ENCODE results near the gene FTL. TPM values are rescaled to one million over a fixed set of nuclear protein-coding genes. Genes with fewer than 3 reads are reported as not detected.

FTL gene
- total RNA-seq, 1 donor from 2014 or later, result 1,701 TPM

GRCh38 chr19:49014123-49014869, 49.2 kb downstream of the FTL start:
- FAIRE-seq, result no peak
- DNase-seq (ENCODE audit: low read depth), result no peak
- Histone ChIP-seq H3K36me3 (ENCODE audit: control insufficient read depth, insufficient read depth, low read length) (peaks cover 17% of the 10 kb centered on the region), H3K27me3 (ENCODE audit: control insufficient read depth, insufficient read depth, low read length) (no peaks in the 10 kb centered on the region), H3K4me3 (ENCODE audit: low read depth, low read length) (no peak overlapping the region)
- no peak for TF ChIP-seq CTCF (IDR thresholded peaks at IDR 0.05; ENCODE audit: insufficient read depth, low read length, severe bottlenecking)

DNA sequence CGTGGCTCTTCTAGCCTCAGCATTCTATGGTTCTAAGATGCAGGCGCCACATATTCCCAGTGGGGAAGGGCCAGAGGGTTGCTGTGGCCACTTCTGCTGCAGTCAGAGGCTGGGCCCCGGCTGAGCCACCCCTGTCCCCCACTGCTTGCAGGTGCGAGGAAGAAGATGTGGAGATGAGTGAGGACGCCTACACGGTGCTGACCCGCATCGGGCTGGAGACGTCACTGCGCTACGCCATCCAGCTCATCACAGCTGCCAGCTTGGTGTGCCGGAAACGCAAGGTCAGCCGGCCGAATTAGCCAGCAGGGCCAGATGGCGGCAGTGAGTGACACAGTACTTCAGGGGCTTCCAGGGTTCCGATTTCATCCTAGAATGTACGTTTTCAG, 49.8 kb downstream of the FTL start:
- no peak for TF ChIP-seq CTCF (IDR thresholded peaks at IDR 0.05; ENCODE audit: insufficient read depth, low read length, severe bottlenecking)
- Histone ChIP-seq H3K4me3 (ENCODE audit: low read depth, low read length) (no peak overlapping the region), H3K27me3 (ENCODE audit: control insufficient read depth, insufficient read depth, low read length) (no peaks in the 10 kb centered on the region), H3K36me3 (ENCODE audit: control insufficient read depth, insufficient read depth, low read length) (peaks cover 13% of the 10 kb centered on the region)
- FAIRE-seq (no peak), DNase-seq (ENCODE audit: low read depth) (no peak)

DNA sequence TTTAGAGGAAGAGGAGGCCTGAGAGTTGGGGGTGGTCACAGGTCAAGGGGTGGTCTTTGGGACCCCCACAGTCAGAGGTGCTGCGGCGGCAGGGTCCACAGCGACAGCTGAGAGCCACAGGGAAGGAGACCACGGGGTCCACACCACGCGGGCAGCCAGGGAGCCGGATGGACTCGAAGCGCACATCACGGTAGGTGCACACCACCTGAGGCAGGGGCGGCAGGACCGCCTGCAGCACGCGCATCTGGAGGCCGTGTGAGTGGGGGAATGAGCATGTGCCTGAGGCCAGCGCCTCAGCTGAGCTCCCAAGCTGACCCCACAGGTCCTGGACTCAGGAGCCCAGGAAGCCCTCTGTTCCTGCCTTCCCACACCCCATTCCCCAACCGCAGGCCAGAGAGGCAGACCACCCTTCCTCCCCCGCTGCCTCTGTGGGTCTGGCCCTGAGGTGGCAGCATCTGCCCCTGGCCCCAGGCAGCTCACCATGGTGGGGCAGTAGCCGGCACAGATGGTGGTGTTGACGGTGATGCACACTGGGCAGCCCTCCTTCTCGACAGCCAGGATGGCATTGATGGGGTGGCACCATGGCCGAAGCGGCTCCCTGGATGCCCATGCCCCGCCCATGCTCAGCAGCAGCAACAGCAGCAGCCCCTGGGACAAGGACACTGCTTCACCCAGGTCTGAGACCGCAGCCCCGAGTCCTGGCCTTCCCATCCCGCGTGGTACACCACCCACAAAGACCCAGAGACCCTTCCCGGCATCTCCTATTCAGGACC, 51.1 kb downstream of the FTL start:
- TF ChIP-seq CTCF (IDR thresholded peaks at IDR 0.05; ENCODE audit: insufficient read depth, low read length, severe bottlenecking), result no peak
- peaks cover 8% of the 10 kb centered on the region for H3K36me3 ChIP-seq (ENCODE audit: control insufficient read depth, insufficient read depth, low read length)
- no peak for FAIRE-seq

More for the DNA sequence above, 51.1 kb downstream of the FTL start:
- no peak for DNase-seq (ENCODE audit: low read depth)
- no peaks in the 10 kb centered on the region for H3K27me3 ChIP-seq (ENCODE audit: control insufficient read depth, insufficient read depth, low read length)
- H3K4me3 ChIP-seq (ENCODE audit: low read depth, low read length), result no peak overlapping the region

Other genes starting within 250 kb of the FTL start
- gene MAMSTR, start 245.6 kb upstream of the FTL start, total RNA-seq, result 0.13 and 0.26 TPM in 2 replicates
- 2.4 and 2.9 TPM in 2 replicates for gene RASIP1, start 224.7 kb upstream of the FTL start, total RNA-seq
- 0.26 and 2.3 TPM in 2 replicates for gene IZUMO1, start 218.4 kb upstream of the FTL start, total RNA-seq
- gene FUT1, start 212.7 kb upstream of the FTL start, total RNA-seq, result 12.1 and 16.9 TPM in 2 replicates
- gene FGF21, start 209.8 kb upstream of the FTL start, total RNA-seq, result not detected in 2 replicates
- 14.0 and 21.3 TPM in 2 replicates for gene BCAT2, start 154.3 kb upstream of the FTL start, total RNA-seq
- 1.3 and 1.9 TPM in 2 replicates for gene HSD17B14, start 128.8 kb upstream of the FTL start, total RNA-seq
- 0.79 and 2.2 TPM in 2 replicates for gene PLEKHA4, start 96.7 kb upstream of the FTL start, total RNA-seq
- gene PPP1R15A, start 92.9 kb upstream of the FTL start, total RNA-seq, result 118 and 168 TPM in 2 replicates
- not detected in 2 replicates for gene TULP2, start 66.6 kb upstream of the FTL start, total RNA-seq
- 88.2 and 91.7 TPM in 2 replicates for gene NUCB1, start 65.0 kb upstream of the FTL start, total RNA-seq
- 9.2 and 10.8 TPM in 2 replicates for gene DHDH, start 31.6 kb upstream of the FTL start, total RNA-seq
- 64.8 and 68.2 TPM in 2 replicates for gene BAX, start 10.4 kb upstream of the FTL start, total RNA-seq
- gene GYS1, start 28.0 kb downstream of the FTL start, total RNA-seq, result 25.5 and 28.9 TPM in 2 replicates
- gene RUVBL2, start 28.6 kb downstream of the FTL start, total RNA-seq, result 154 and 267 TPM in 2 replicates
- gene LHB, start 51.8 kb downstream of the FTL start, total RNA-seq, result 0.38 TPM in 1 of 2 replicates, not detected in the other
- gene CGB3, start 59.0 kb downstream of the FTL start, total RNA-seq, result not detected in 2 replicates
- not detected in 2 replicates for gene CGB2, start 66.6 kb downstream of the FTL start, total RNA-seq
- gene CGB1, start 71.6 kb downstream of the FTL start, total RNA-seq, result not detected in 2 replicates
- 0.26 and 0.64 TPM in 2 replicates for gene CGB5, start 78.5 kb downstream of the FTL start, total RNA-seq
- gene CGB8, start 83.8 kb downstream of the FTL start, total RNA-seq, result 0.26 TPM in 1 of 2 replicates, not detected in the other
- gene CGB7, start 92.4 kb downstream of the FTL start, total RNA-seq, result 1.1 and 1.2 TPM in 2 replicates
- gene NTF4, start 99.5 kb downstream of the FTL start, total RNA-seq, result 3.2 and 9.9 TPM in 2 replicates
- gene KCNA7, start 107.4 kb downstream of the FTL start, total RNA-seq, result not detected in 2 replicates
- 74.5 and 126 TPM in 2 replicates for gene SNRNP70, start 120.1 kb downstream of the FTL start, total RNA-seq
- gene LIN7B, start 149.1 kb downstream of the FTL start, total RNA-seq, result 3.2 and 6.5 TPM in 2 replicates
- gene C19orf73, start 153.8 kb downstream of the FTL start, total RNA-seq, result 0.53 and 1.9 TPM in 2 replicates
- gene PPFIA3, start 154.2 kb downstream of the FTL start, total RNA-seq, result 1.3 and 2.2 TPM in 2 replicates
- gene HRC, start 190.1 kb downstream of the FTL start, total RNA-seq, result not detected in 2 replicates
- 11.1 and 18.6 TPM in 2 replicates for gene TRPM4, start 192.5 kb downstream of the FTL start, total RNA-seq